Fibroblast of the conjunctiva (primary cell): Measurements from ENCODE around the gene PALLD.

ENCODE experiments used
- DNase-seq: peaks from one replicate; pipeline ENCODE4 v3.0.0-alpha.2; 2010; ENCODE audit warnings: low read depth

PALLD gene

GRCh38 chr4:168527560-168527959 is 30.7 kb downstream of the PALLD start:
- no peak for DNase-seq

- no peak for DNase-seq
Measured at GRCh38 chr4:168528131-168528949, 31.5 kb downstream of the PALLD start.

- no peak for DNase-seq
Measured at GRCh38 chr4:168529257-168529656, 32.4 kb downstream of the PALLD start.

GRCh38 chr4:168531305-168531704 is 34.5 kb downstream of the PALLD start:
- no peak for DNase-seq

GRCh38 chr4:168534535-168534934 is 37.7 kb downstream of the PALLD start:
- no peak for DNase-seq

- no peak for DNase-seq
Measured at GRCh38 chr4:168535689-168536088, 38.8 kb downstream of the PALLD start.

- no peak for DNase-seq
Measured at GRCh38 chr4:168536448-168536847, 39.6 kb downstream of the PALLD start.

- no peak for DNase-seq
Measured at GRCh38 chr4:168537086-168537485, 40.2 kb downstream of the PALLD start.

- no peak for DNase-seq
Measured at GRCh38 chr4:168537571-168537970, 40.7 kb downstream of the PALLD start.

- DNase-seq: no peak
Measured at GRCh38 chr4:168538632-168539031, 41.8 kb downstream of the PALLD start.

GRCh38 chr4:168540086-168540485 is 43.2 kb downstream of the PALLD start:
- DNase-seq: no peak

- no peak for DNase-seq
Measured at GRCh38 chr4:168540503-168541265, 43.8 kb downstream of the PALLD start.

- DNase-seq: no peak
Measured at GRCh38 chr4:168541266-168541953, 44.6 kb downstream of the PALLD start.

- no peak for DNase-seq
Measured at GRCh38 chr4:168549143-168549542, 52.3 kb downstream of the PALLD start.

- no peak for DNase-seq
Measured at GRCh38 chr4:168550064-168550766, 53.4 kb downstream of the PALLD start.

GRCh38 chr4:168551211-168551610 is 54.4 kb downstream of the PALLD start:
- no peak for DNase-seq

GRCh38 chr4:168551945-168552695 is 55.3 kb downstream of the PALLD start:
- DNase-seq: no peak

GRCh38 chr4:168553714-168554370 is 57.0 kb downstream of the PALLD start:
- no peak for DNase-seq

GRCh38 chr4:168555437-168555836 is 58.6 kb downstream of the PALLD start:
- no peak for DNase-seq

- DNase-seq: no peak
Measured at GRCh38 chr4:168557658-168558057, 60.8 kb downstream of the PALLD start.

- DNase-seq: no peak
Measured at GRCh38 chr4:168558599-168558998, 61.7 kb downstream of the PALLD start.
